ENCODE results near the gene HECW1.
"Not testable (repeated sequence)": the region's sequence is repeated elsewhere in the genome, so short reads cannot be mapped to it uniquely, and the experiment has no call there.

Gene HECW1

GRCh38 chr7:43314379-43315158, 202.1 kb downstream of the HECW1 start:
- DNase-seq: no peak
- in situ Hi-C loops (cut with HindIII; ENCODE audit: low pct_ligation_motif_present, low pct_unique_long_range_greater_than_20kb, low sequenced_read_pairs): no loop called here

GRCh38 chr7:43317075-43317474, 204.6 kb downstream of the HECW1 start:
- in situ Hi-C loops (cut with HindIII; ENCODE audit: low pct_ligation_motif_present, low pct_unique_long_range_greater_than_20kb, low sequenced_read_pairs): no loop called here
- no peak for DNase-seq

GRCh38 chr7:43318188-43318770, 205.8 kb downstream of the HECW1 start:
- no peak for DNase-seq
- in situ Hi-C loops (cut with HindIII; ENCODE audit: low pct_ligation_motif_present, low pct_unique_long_range_greater_than_20kb, low sequenced_read_pairs): no loop called here

- in situ Hi-C loops (cut with HindIII; ENCODE audit: low pct_ligation_motif_present, low pct_unique_long_range_greater_than_20kb, low sequenced_read_pairs): no loop called here
- no peak for DNase-seq
Observed at GRCh38 chr7:43325595-43325994, 213.1 kb downstream of the HECW1 start.

- in situ Hi-C loops (cut with HindIII; ENCODE audit: low pct_ligation_motif_present, low pct_unique_long_range_greater_than_20kb, low sequenced_read_pairs): no loop called here
- DNase-seq: no peak
Observed at GRCh38 chr7:43328336-43328735, 215.9 kb downstream of the HECW1 start.

GRCh38 chr7:43328785-43329380, 216.4 kb downstream of the HECW1 start:
- no peak for DNase-seq
- in situ Hi-C loops (cut with HindIII; ENCODE audit: low pct_ligation_motif_present, low pct_unique_long_range_greater_than_20kb, low sequenced_read_pairs): no loop called here

- no peak for DNase-seq
- in situ Hi-C loops (cut with HindIII; ENCODE audit: low pct_ligation_motif_present, low pct_unique_long_range_greater_than_20kb, low sequenced_read_pairs): no loop called here
Observed at GRCh38 chr7:43332193-43332796, 219.8 kb downstream of the HECW1 start.

- DNase-seq: no peak
- in situ Hi-C loops (cut with HindIII; ENCODE audit: low pct_ligation_motif_present, low pct_unique_long_range_greater_than_20kb, low sequenced_read_pairs): no loop called here
Observed at GRCh38 chr7:43337191-43337590, 224.7 kb downstream of the HECW1 start.

GRCh38 chr7:43337811-43338210, 225.4 kb downstream of the HECW1 start:
- DNase-seq: no peak
- in situ Hi-C loops (cut with HindIII; ENCODE audit: low pct_ligation_motif_present, low pct_unique_long_range_greater_than_20kb, low sequenced_read_pairs): no loop called here

- no peak for DNase-seq
- in situ Hi-C loops (cut with HindIII; ENCODE audit: low pct_ligation_motif_present, low pct_unique_long_range_greater_than_20kb, low sequenced_read_pairs): no loop called here
Observed at GRCh38 chr7:43341132-43341531, 228.7 kb downstream of the HECW1 start.

GRCh38 chr7:43343417-43343816, 231.0 kb downstream of the HECW1 start:
- in situ Hi-C loops (cut with HindIII; ENCODE audit: low pct_ligation_motif_present, low pct_unique_long_range_greater_than_20kb, low sequenced_read_pairs); DNase-seq: not testable (repeated sequence)

- in situ Hi-C loops (cut with HindIII; ENCODE audit: low pct_ligation_motif_present, low pct_unique_long_range_greater_than_20kb, low sequenced_read_pairs); DNase-seq: not testable (repeated sequence)
Observed at GRCh38 chr7:43345696-43346095, 233.2 kb downstream of the HECW1 start.

- in situ Hi-C loops (cut with HindIII; ENCODE audit: low pct_ligation_motif_present, low pct_unique_long_range_greater_than_20kb, low sequenced_read_pairs): no loop called here
Observed at GRCh38 chr7:43351683-43352082, 239.2 kb downstream of the HECW1 start.

GRCh38 chr7:43353902-43354301, 241.5 kb downstream of the HECW1 start:
- no peak for DNase-seq
- in situ Hi-C loops (cut with HindIII; ENCODE audit: low pct_ligation_motif_present, low pct_unique_long_range_greater_than_20kb, low sequenced_read_pairs): no loop called here

More at GRCh38 chr7:43351683-43352082, 239.2 kb downstream of the HECW1 start:
- DNase-seq: no peak

GRCh38 chr7:43362652-43363034, 250.2 kb downstream of the HECW1 start:
- no peak for DNase-seq
- in situ Hi-C loops (cut with HindIII; ENCODE audit: low pct_ligation_motif_present, low pct_unique_long_range_greater_than_20kb, low sequenced_read_pairs): no loop called here

GRCh38 chr7:43363035-43363791, 250.8 kb downstream of the HECW1 start:
- no peak for DNase-seq
- in situ Hi-C loops (cut with HindIII; ENCODE audit: low pct_ligation_motif_present, low pct_unique_long_range_greater_than_20kb, low sequenced_read_pairs): no loop called here

- no peak for DNase-seq
Observed at GRCh38 chr7:43364391-43364790, 251.9 kb downstream of the HECW1 start.

GRCh38 chr7:43372676-43373355, 260.4 kb downstream of the HECW1 start:
- in situ Hi-C loops (cut with HindIII; ENCODE audit: low pct_ligation_motif_present, low pct_unique_long_range_greater_than_20kb, low sequenced_read_pairs): no loop called here
- DNase-seq: no peak

More at GRCh38 chr7:43364391-43364790, 251.9 kb downstream of the HECW1 start:
- in situ Hi-C loops (cut with HindIII; ENCODE audit: low pct_ligation_motif_present, low pct_unique_long_range_greater_than_20kb, low sequenced_read_pairs): no loop called here
